H1 (cell line): ENCODE results near the gene LRRC15. TPM values are rescaled to one million over a fixed set of nuclear protein-coding genes. Genes with fewer than 3 reads are reported as not detected.
A peak's percentile ranks its signal among the peaks of the same experiment; 100 is the strongest.

ENCODE experiments used
- CTCF ChIA-PET: fragments of 300-600 bp; sonication (Branson Sonifier 250); formaldehyde crosslinking; loops from one replicate; lab custom pipeline; 2021; ENCODE audit not compliant: partially characterized antibody; lab: Charles Lee
- POLR2A ChIA-PET: fragments of 300-600 bp; sonication (Branson Sonifier 250); formaldehyde crosslinking; loops from one replicate; lab custom pipeline; 2021; ENCODE audit warnings: inconsistent platforms; ENCODE audit not compliant: partially characterized antibody; lab: Charles Lee
- DNase-seq, 2 experiments: peaks; one replicate each; pipeline versions ENCODE4 v3.0.0 to v3.0.0-alpha.2; 2010 to 2022; ENCODE audit warnings: low spot score in 2 of 2, low read depth in 1 of 2, mixed read lengths in 1 of 2
- FAIRE-seq: peaks from 2 replicates; lab custom pipeline; 2011; peaks lifted over from hg19 to GRCh38; lab: Jason Lieb, UNC
- H2AFZ ChIP-seq: 2 replicates; pipeline ENCODE4 v1.8.1; 2012; ENCODE audit warnings: low read length, inconsistent platforms
- H2AK5ac ChIP-seq: 2 replicates; pipeline ENCODE4 v1.6.1; 2013; ENCODE audit warnings: low read depth, low read length
- H2BK120ac ChIP-seq: replicated peaks from 2 replicates; pipeline ENCODE3; 2013; ENCODE audit warnings: low read depth, low read length, inconsistent platforms
- H2BK12ac ChIP-seq: 2 replicates; pipeline ENCODE4 v1.6.1; 2013; ENCODE audit warnings: low read depth, low read length
- H2BK15ac ChIP-seq: 2 replicates; pipeline ENCODE4 v1.6.1; 2013; ENCODE audit warnings: low read length
- H2BK20ac ChIP-seq: 2 replicates; pipeline ENCODE4 v1.6.1; 2013; ENCODE audit warnings: low read length
- H2BK5ac ChIP-seq: 2 replicates; pipeline ENCODE4 v1.6.1; 2013; ENCODE audit warnings: low read depth, low read length
- H3K14ac ChIP-seq: 2 replicates; pipeline ENCODE4 v1.6.1; 2013; ENCODE audit warnings: inconsistent platforms; ENCODE audit not compliant: insufficient read length
- H3K18ac ChIP-seq: 2 replicates; pipeline ENCODE4 v1.6.1; 2013; ENCODE audit warnings: low read length; ENCODE audit errors: extremely low read depth
- H3K23ac ChIP-seq: 2 replicates; pipeline ENCODE4 v1.6.1; 2013; ENCODE audit warnings: inconsistent platforms; ENCODE audit not compliant: insufficient read length
- H3K23me2 ChIP-seq: 2 replicates; pipeline ENCODE4 v1.6.1; 2013; ENCODE audit warnings: low read depth, low read length
- H3K27ac ChIP-seq: 2 replicates; pipeline ENCODE4 v1.6.1; 2011; ENCODE audit warnings: low read depth, low read length, inconsistent platforms
- H3K27me3 ChIP-seq, 4 experiments: replicated peaks in 1 of 4; 1 replicate in 1 of 4; 2 replicates in 3 of 4; pipeline versions ENCODE4 v1.6.1 to v1.8.1; 2011 to 2013; ENCODE audit warnings: low read length in 3 of 4, mild to moderate bottlenecking in 3 of 4, inconsistent platforms in 2 of 4, mixed read lengths in 2 of 4, moderate library complexity in 1 of 4; ENCODE audit not compliant: control insufficient read depth in 3 of 4, insufficient read depth in 3 of 4; ENCODE audit errors: extremely low read depth in 1 of 4
- H3K36me3 ChIP-seq, 4 experiments: 2 replicates each; pipeline versions ENCODE4 v1.6.1 to v1.8.1; 2011 to 2013; ENCODE audit warnings: mild to moderate bottlenecking in 4 of 4, low read length in 3 of 4, moderate library complexity in 2 of 4, control low read depth in 1 of 4, inconsistent platforms in 1 of 4; ENCODE audit not compliant: insufficient read depth in 4 of 4, control insufficient read depth in 2 of 4
- H3K4ac ChIP-seq: replicated peaks from 2 replicates; pipeline ENCODE3; 2013; ENCODE audit warnings: low read length, low read depth, mixed read lengths, inconsistent platforms; ENCODE audit not compliant: insufficient read length
- H3K4me1 ChIP-seq, 4 experiments: replicated peaks in 1 of 4; 1 replicate in 1 of 4; 2 replicates in 3 of 4; pipeline versions ENCODE4 v1.6.1 to v1.8.1; 2011 to 2013; ENCODE audit warnings: low read length in 3 of 4, inconsistent platforms in 2 of 4, mixed read lengths in 1 of 4; ENCODE audit not compliant: insufficient read depth in 4 of 4, control insufficient read depth in 3 of 4
- H3K4me2 ChIP-seq, 2 experiments: 2 replicates each; pipeline versions ENCODE4 v1.6.1 to v1.8.1; 2011 to 2013; ENCODE audit warnings: low read depth in 2 of 2, low read length in 2 of 2, control low read depth in 1 of 2, inconsistent platforms in 1 of 2, mild to moderate bottlenecking in 1 of 2; ENCODE audit not compliant: insufficient read depth in 1 of 2
- H3K4me3 ChIP-seq, 4 experiments: fragments of 200-600, 300-600 bp in 1 of 4; sonication (generic), shearing (Covaris generic), sonication (Bioruptor Twin) in 1 of 4; 2 replicates each; pipeline versions ENCODE4 v1.5.1 to v1.8.1; 2011 to 2016; ENCODE audit warnings: low read length in 4 of 4, low read depth in 3 of 4, control low read depth in 2 of 4, inconsistent platforms in 2 of 4, mild to moderate bottlenecking in 2 of 4, mixed read lengths in 1 of 4, moderate library complexity in 1 of 4; ENCODE audit not compliant: insufficient read depth in 2 of 4; ENCODE audit errors: extremely low read depth in 1 of 4
- H3K56ac ChIP-seq: replicated peaks from 2 replicates; pipeline ENCODE3; 2013; ENCODE audit warnings: low read depth, mild to moderate bottlenecking, mixed read lengths, low read length, inconsistent platforms; ENCODE audit not compliant: insufficient read length
- H3K79me1 ChIP-seq: 2 replicates; pipeline ENCODE4 v1.6.1; 2013; ENCODE audit warnings: low read depth, low read length, control low read depth
- H3K79me2 ChIP-seq, 2 experiments: 2 replicates each; pipeline versions ENCODE4 v1.6.1 to v1.8.1; 2012 to 2013; ENCODE audit warnings: low read length in 2 of 2, mild to moderate bottlenecking in 2 of 2, inconsistent platforms in 1 of 2; ENCODE audit not compliant: insufficient read depth in 2 of 2, control insufficient read depth in 1 of 2
- H3K9ac ChIP-seq, 4 experiments: replicated peaks in 1 of 4; 1 replicate in 1 of 4; 2 replicates in 3 of 4; pipeline versions ENCODE4 v1.6.1 to v1.8.1; 2011 to 2013; ENCODE audit warnings: low read depth in 3 of 4, low read length in 3 of 4, control low read depth in 2 of 4, mild to moderate bottlenecking in 2 of 4, moderate library complexity in 2 of 4, inconsistent platforms in 1 of 4; ENCODE audit errors: extremely low read depth in 1 of 4
- H3K9me3 ChIP-seq, 2 experiments: 2 replicates each; pipeline versions ENCODE4 v1.6.1 to v1.8.1; 2012 to 2013; ENCODE audit warnings: mild to moderate bottlenecking in 2 of 2, moderate library complexity in 2 of 2, control low read depth in 1 of 2, inconsistent platforms in 1 of 2, low read depth in 1 of 2, low read length in 1 of 2, mixed read lengths in 1 of 2; ENCODE audit not compliant: insufficient read depth in 2 of 2
- H4K20me1 ChIP-seq, 2 experiments: replicated peaks in 1 of 2; 2 replicates each; pipeline versions ENCODE3 to v1.8.1; 2011 to 2013; ENCODE audit warnings: inconsistent platforms in 2 of 2, low read length in 2 of 2, mild to moderate bottlenecking in 1 of 2; ENCODE audit not compliant: insufficient read depth in 2 of 2, control insufficient read depth in 1 of 2
- H4K5ac ChIP-seq: 2 replicates; pipeline ENCODE4 v1.6.1; 2013; ENCODE audit warnings: low read length, low read depth, mixed read lengths, inconsistent platforms; ENCODE audit not compliant: insufficient read length
- H4K8ac ChIP-seq: 2 replicates; pipeline ENCODE4 v1.8.0; 2013; ENCODE audit warnings: mild to moderate bottlenecking, moderate library complexity, low read length, inconsistent platforms; ENCODE audit not compliant: insufficient read depth; ENCODE audit errors: extremely low read depth
- H4K91ac ChIP-seq: replicated peaks from 2 replicates; pipeline ENCODE3; 2013; ENCODE audit warnings: low read length, mixed read lengths, inconsistent platforms; ENCODE audit not compliant: insufficient read length
- ASH2L ChIP-seq: fragments of 200-600, 300-600 bp; sonication (generic); IDR thresholded peaks from one replicate; pipeline ENCODE4 v1.7.1; 2017; ENCODE audit warnings: low read length
- CBX5 ChIP-seq: fragments of 300-800, 300-1000 bp; sonication (generic); IDR thresholded peaks from 2 replicates; pipeline ENCODE4 v1.7.1; 2016; ENCODE audit warnings: antibody characterized with exemption, low read length, low read depth
- CEBPB ChIP-seq: IDR thresholded peaks from 2 replicates; pipeline ENCODE4 v1.6.1; 2012; ENCODE audit warnings: low read depth, low read length
- CHD1 ChIP-seq: IDR thresholded peaks from 2 replicates; pipeline ENCODE4 v1.6.1; 2012; ENCODE audit warnings: low read depth, low read length, improper control_type of control experiment
- CTBP2 ChIP-seq: IDR thresholded peaks from 2 replicates; pipeline ENCODE4 v1.7.0; 2011; ENCODE audit warnings: borderline replicate concordance, mild to moderate bottlenecking, moderate library complexity, mixed read lengths, low read length; ENCODE audit not compliant: insufficient read depth, insufficient read length
- GTF2F1 ChIP-seq: IDR thresholded peaks from 2 replicates; pipeline ENCODE4 v1.6.1; 2012; ENCODE audit warnings: low read depth, low read length, improper control_type of control experiment, borderline replicate concordance
- HDAC6 ChIP-seq: IDR thresholded peaks from one replicate; pipeline ENCODE4 v1.7.1; 2012; ENCODE audit warnings: low read depth, mild to moderate bottlenecking, inconsistent platforms, low read length, moderate library complexity
- ZNF274 ChIP-seq: IDR thresholded peaks from 2 replicates; pipeline ENCODE4 v1.7.0; 2012; ENCODE audit warnings: low read length, borderline replicate concordance; ENCODE audit errors: extremely low read depth
- WGBS, 2 experiments: shearing (Covaris generic) in 1 of 2; methylation state at CpG; one replicate each; pipeline versions ENCODE4 v1.1.6 to v1.1.7; 2013 to 2015; ENCODE audit warnings: low lambda C conversion rate in 2 of 2, mixed read lengths in 2 of 2, inconsistent platforms in 1 of 2, low coverage in 1 of 2, missing lambda C conversion rate in 1 of 2; ENCODE audit not compliant: insufficient replicate concordance in 2 of 2, insufficient coverage in 1 of 2, insufficient read length in 1 of 2; ENCODE audit errors: extremely low coverage in 1 of 2, missing lambda C conversion rate in 1 of 2; 5-methylcytosine and 5-hydroxymethylcytosine counted together
- polyA plus RNA-seq, 7 experiments: library from polyadenylated mRNA; depleted of rRNA in 3 of 7; stranded (reverse) in 5 of 7; unstranded in 2 of 7; fragments of >200 nt in 5 of 7; fragments of 200-250 nt in 2 of 7; gene quantifications; 1 replicate in 5 of 7; 2 replicates in 1 of 7; 4 replicates in 1 of 7; pipeline versions ENCODE4 v1.2.1 to v1.2.3, GENCODE V29; 2011 to 2013; ENCODE audit warnings: missing spikeins in 2 of 7, mixed read lengths in 2 of 7
- total RNA-seq: library from RNA; stranded (reverse); fragmentation: NEBNext Ultra II Directional; extraction: Animal tissue kit (Norgen Biotek cat#: 25700); gene quantifications from 2 replicates; pipeline ENCODE4 v1.2.1, GENCODE V29; 2021
- TF ChIP-seq, protein P1 (sequence below): IDR thresholded peaks from 2 replicates; pipeline ENCODE4 v1.6.1; 2012; ENCODE audit warnings: low read length, inconsistent platforms

The LRRC15 gene
- total and polyA plus RNA-seq, 2 of the 8 experiments (the other 6 are each of a cell fraction or from before 2014, with no cell fraction given) = 0.15 to 0.37 TPM

DNA sequence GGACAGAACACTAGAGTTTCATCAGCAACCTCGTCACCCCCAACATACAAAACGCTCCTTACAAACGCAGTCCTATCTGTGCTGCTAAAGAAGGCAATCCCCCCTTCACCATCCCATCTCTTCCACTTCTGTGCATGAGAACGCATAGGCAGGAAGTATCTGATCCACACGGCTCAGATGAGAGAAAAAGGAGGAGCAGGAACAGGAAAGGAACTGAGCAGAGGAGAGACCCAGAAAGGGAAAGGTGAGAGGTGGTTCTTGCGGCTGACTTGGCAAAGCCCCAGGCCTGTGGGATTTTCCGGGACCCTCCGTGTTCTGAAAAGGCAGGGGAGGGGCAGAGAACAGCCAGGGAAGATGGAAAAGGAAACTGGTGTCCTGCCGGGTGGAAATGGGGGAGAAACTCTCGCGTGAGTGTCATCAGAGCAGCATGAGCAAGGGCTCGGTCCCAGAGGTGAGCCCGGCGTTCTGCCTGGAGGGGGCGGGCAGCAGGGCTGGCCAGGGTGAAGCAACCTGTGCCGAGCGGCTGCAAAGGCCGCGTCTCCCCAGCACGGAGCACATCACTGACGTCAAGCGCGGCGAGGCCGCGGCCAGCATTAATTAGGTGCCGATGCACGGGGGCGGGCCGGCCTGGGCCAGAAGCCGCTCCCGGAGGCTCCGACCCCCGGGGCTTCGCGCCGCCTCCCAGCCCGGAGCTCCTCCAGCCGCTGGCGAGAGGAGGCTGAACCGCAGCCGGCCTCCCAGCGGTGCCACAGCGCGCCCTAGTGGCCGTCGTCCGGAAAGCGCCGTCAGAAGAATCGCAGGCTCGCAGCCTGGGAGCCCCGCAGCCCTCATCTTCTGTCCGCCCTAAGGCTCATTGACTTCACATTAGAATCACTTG, 54.2 kb downstream of the LRRC15 start:
- Histone ChIP-seq H3K36me3 (no peaks in the 10 kb centered on the region), H2BK15ac (peak overlapping the region; percentile 92), H3K9me3 (peaks cover 22 to 27% of the 10 kb centered on the region in 2 experiments), H3K4ac (no peak overlapping the region), H4K91ac (peak overlapping the region; percentile 54), H3K23me2 (peaks cover 5% of the 10 kb centered on the region), H3K4me1 (peaks cover 6 to 23% (median 13%) of the 10 kb centered on the region in 4 experiments), H3K56ac (no peak overlapping the region), H4K5ac (peak overlapping the region; percentile 2), H3K4me3 (peak overlapping the region in 3 of 4 experiments; percentile 8 to 55 (median 23); a peak in 5 of 8 replicates), H2AFZ (peak overlapping the region; percentile 20), H3K14ac (no peak overlapping the region), H3K79me2 (no peaks in the 10 kb centered on the region), H2BK120ac (peak overlapping the region; percentile 19), H3K18ac (peak overlapping the region; percentile 60; the same call in 1 of the 2 replicates), H2BK12ac (peak overlapping the region; percentile 86), H3K9ac (peak overlapping the region in 1 of 4 experiments; percentile 24; a peak in 2 of 7 replicates), H3K27me3 (peaks cover 0 to 27% (median 12%) of the 10 kb centered on the region in 4 experiments; a peak in 5 of 7 replicates), H4K20me1 (no peaks in the 10 kb centered on the region), H4K8ac (peak overlapping the region; percentile 75; the same call in 1 of the 2 replicates), H3K79me1 (no peaks in the 10 kb centered on the region), H2BK5ac (peak overlapping the region; percentile 74; the same call in 1 of the 2 replicates), H3K27ac (no peak overlapping the region), H2BK20ac (peak overlapping the region; percentile 74), H3K4me2 (peak overlapping the region; percentile 25 to 78), H2AK5ac (0 out of 2 replicates have a peak overlapping the region, but pooled peaks have one; percentile 67), H3K23ac (no peak overlapping the region)
- DNase-seq (peak; percentile 77 to 98), FAIRE-seq (no peak)
- ChIA-PET POLR2A (interaction anchor here (1.0 to 1.5 kb wide), 10 partner anchors 10 to 234 kb away, joined by 3 to 6 read pairs (median 3); no protein-coding TSS in a partner anchor), CTCF (interaction anchor here (0.6 to 6.2 kb wide), 83 partner anchors 9 to 1502 kb away, joined by 3 to 79 read pairs (median 5); no protein-coding TSS in a partner anchor)
- 6% methylated on average over 51 of the region's 54 CpGs; no CpG with 5 or more reads in 1 of the 2 experiments for WGBS, 2 experiments
- TF ChIP-seq, protein P1, sequence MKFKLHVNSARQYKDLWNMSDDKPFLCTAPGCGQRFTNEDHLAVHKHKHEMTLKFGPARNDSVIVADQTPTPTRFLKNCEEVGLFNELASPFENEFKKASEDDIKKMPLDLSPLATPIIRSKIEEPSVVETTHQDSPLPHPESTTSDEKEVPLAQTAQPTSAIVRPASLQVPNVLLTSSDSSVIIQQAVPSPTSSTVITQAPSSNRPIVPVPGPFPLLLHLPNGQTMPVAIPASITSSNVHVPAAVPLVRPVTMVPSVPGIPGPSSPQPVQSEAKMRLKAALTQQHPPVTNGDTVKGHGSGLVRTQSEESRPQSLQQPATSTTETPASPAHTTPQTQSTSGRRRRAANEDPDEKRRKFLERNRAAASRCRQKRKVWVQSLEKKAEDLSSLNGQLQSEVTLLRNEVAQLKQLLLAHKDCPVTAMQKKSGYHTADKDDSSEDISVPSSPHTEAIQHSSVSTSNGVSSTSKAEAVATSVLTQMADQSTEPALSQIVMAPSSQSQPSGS = no peak
- TF ChIP-seq HDAC6 (no peak), ASH2L (peak; percentile 60), CBX5 (no peak), ZNF274 (no peak), CEBPB (0 out of 2 replicates have a peak, but pooled peaks have one; percentile 5), CHD1 (no peak), GTF2F1 (no peak), CTBP2 (no peak)
